Fibroblast of lung (primary cell): Measurements from ENCODE around the gene PDE9A. TPM values are rescaled to one million over a fixed set of nuclear protein-coding genes. Genes with fewer than 3 reads are reported as not detected.

ENCODE experiments used
- DNase-seq, 2 donors: peaks; one replicate each; pipeline versions ENCODE4 v3.0.0 to v3.0.0-alpha.2; 2010; ENCODE audit warnings: low read depth in 2 of 2
- H2AFZ ChIP-seq: 2 replicates; pipeline ENCODE4 v1.5.1; 2012; ENCODE audit warnings: low read length, control low read depth, inconsistent platforms
- H3K27ac ChIP-seq: 2 replicates; pipeline ENCODE4 v1.5.1; 2011; ENCODE audit warnings: low read length, control low read depth; ENCODE audit not compliant: insufficient read depth
- H3K27me3 ChIP-seq: 2 replicates; pipeline ENCODE4 v1.5.1; 2011; ENCODE audit warnings: mild to moderate bottlenecking, low read length; ENCODE audit not compliant: control insufficient read depth, insufficient read depth
- H3K36me3 ChIP-seq: 2 replicates; pipeline ENCODE4 v1.5.1; 2011; ENCODE audit warnings: low read length; ENCODE audit not compliant: control insufficient read depth, insufficient read depth
- H3K4me1 ChIP-seq: 2 replicates; pipeline ENCODE4 v1.5.1; 2011; ENCODE audit warnings: low read length; ENCODE audit not compliant: control insufficient read depth, insufficient read depth; ENCODE audit errors: extremely low read depth
- H3K4me2 ChIP-seq: 2 replicates; pipeline ENCODE4 v1.5.1; 2011; ENCODE audit warnings: low read length, control low read depth; ENCODE audit not compliant: insufficient read depth; ENCODE audit errors: extremely low read depth
- H3K4me3 ChIP-seq, 4 experiments: fragments of 200-600 bp in 1 of 4; sonication (generic) in 1 of 4; replicated peaks in 1 of 4; 2 replicates each; pipeline ENCODE4 v1.5.1; 2011 to 2016; ENCODE audit warnings: low read length in 4 of 4, low read depth in 3 of 4, mild to moderate bottlenecking in 3 of 4, control low read depth in 2 of 4, inconsistent platforms in 1 of 4, mixed read lengths in 1 of 4; ENCODE audit not compliant: insufficient read depth in 1 of 4; ENCODE audit errors: control extremely low read depth in 1 of 4
- H3K79me2 ChIP-seq: 2 replicates; pipeline ENCODE4 v1.5.1; 2012; ENCODE audit warnings: mild to moderate bottlenecking, low read length, inconsistent platforms; ENCODE audit not compliant: control insufficient read depth, insufficient read depth
- H3K9ac ChIP-seq: 2 replicates; pipeline ENCODE4 v1.5.1; 2011; ENCODE audit warnings: mild to moderate bottlenecking, low read length, control low read depth; ENCODE audit not compliant: insufficient read depth
- H3K9me3 ChIP-seq: 2 replicates; pipeline ENCODE4 v1.5.1; 2012; ENCODE audit warnings: low read depth, low read length; ENCODE audit not compliant: control insufficient read depth, insufficient read depth
- H4K20me1 ChIP-seq: 2 replicates; pipeline ENCODE4 v1.5.1; 2011; ENCODE audit warnings: low read length; ENCODE audit not compliant: control insufficient read depth, insufficient read depth; ENCODE audit errors: extremely low read depth
- EZH2 ChIP-seq: IDR thresholded peaks from 2 replicates; pipeline ENCODE4 v1.5.1; 2012; ENCODE audit warnings: low read length, control low read depth, mild to moderate bottlenecking; ENCODE audit errors: missing control alignments
- polyA plus RNA-seq, 2 donors: library from polyadenylated mRNA; depleted of rRNA in 1 of 2; stranded (reverse) in 1 of 2; unstranded in 1 of 2; fragments of >200 nt; gene quantifications; 2 replicates each; pipeline ENCODE4 v1.2.1, GENCODE V29; 2011 to 2012; ENCODE audit warnings: missing spikeins in 1 of 2
- total RNA-seq: library from RNA; depleted of rRNA; stranded (reverse); fragments of >200 nt; gene quantifications from 2 replicates; pipeline ENCODE4 v1.2.1, GENCODE V29; 2014
- TF ChIP-seq, protein P1 (sequence below), 2 donors: IDR thresholded peaks in 1 of 2; conservative IDR thresholded peaks in 1 of 2; 1 replicate in 1 of 2; 2 replicates in 1 of 2; pipeline ENCODE4 v1.5.1; 2011 to 2012; ENCODE audit warnings: low read length in 2 of 2, control low read depth in 1 of 2, inconsistent platforms in 1 of 2, low read depth in 1 of 2, mild to moderate bottlenecking in 1 of 2

Gene PDE9A
- total and polyA plus RNA-seq, 2 donors (not counting 1 experiment from before 2014, with no cell fraction given): 1.8 to 4.4 TPM

GRCh38 chr21:42692688-42693087 lies 39.3 kb downstream of the PDE9A start:
- Histone ChIP-seq H3K27me3 (no peaks in the 10 kb centered on the region), H3K4me1 (no peaks in the 10 kb centered on the region), H3K4me2 (no peak overlapping the region), H4K20me1 (no peaks in the 10 kb centered on the region), H2AFZ (no peak overlapping the region), H3K9ac (no peak overlapping the region), H3K4me3 (no peak overlapping the region), H3K36me3 (no peaks in the 10 kb centered on the region), H3K79me2 (no peaks in the 10 kb centered on the region), H3K9me3 (no peaks in the 10 kb centered on the region), H3K27ac (no peak overlapping the region)
- no peak for DNase-seq
- TF ChIP-seq, protein P1, sequence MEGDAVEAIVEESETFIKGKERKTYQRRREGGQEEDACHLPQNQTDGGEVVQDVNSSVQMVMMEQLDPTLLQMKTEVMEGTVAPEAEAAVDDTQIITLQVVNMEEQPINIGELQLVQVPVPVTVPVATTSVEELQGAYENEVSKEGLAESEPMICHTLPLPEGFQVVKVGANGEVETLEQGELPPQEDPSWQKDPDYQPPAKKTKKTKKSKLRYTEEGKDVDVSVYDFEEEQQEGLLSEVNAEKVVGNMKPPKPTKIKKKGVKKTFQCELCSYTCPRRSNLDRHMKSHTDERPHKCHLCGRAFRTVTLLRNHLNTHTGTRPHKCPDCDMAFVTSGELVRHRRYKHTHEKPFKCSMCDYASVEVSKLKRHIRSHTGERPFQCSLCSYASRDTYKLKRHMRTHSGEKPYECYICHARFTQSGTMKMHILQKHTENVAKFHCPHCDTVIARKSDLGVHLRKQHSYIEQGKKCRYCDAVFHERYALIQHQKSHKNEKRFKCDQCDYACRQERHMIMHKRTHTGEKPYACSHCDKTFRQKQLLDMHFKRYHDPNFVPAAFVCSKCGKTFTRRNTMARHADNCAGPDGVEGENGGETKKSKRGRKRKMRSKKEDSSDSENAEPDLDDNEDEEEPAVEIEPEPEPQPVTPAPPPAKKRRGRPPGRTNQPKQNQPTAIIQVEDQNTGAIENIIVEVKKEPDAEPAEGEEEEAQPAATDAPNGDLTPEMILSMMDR (conservative IDR thresholded peaks at IDR 0.05 in 1 of 2, IDR thresholded peaks at IDR 0.05 in 1 of 2; ENCODE audit: low read depth in 1 of 2, low read length in 2 of 2): no peak
- no peak for TF ChIP-seq EZH2

DNA sequence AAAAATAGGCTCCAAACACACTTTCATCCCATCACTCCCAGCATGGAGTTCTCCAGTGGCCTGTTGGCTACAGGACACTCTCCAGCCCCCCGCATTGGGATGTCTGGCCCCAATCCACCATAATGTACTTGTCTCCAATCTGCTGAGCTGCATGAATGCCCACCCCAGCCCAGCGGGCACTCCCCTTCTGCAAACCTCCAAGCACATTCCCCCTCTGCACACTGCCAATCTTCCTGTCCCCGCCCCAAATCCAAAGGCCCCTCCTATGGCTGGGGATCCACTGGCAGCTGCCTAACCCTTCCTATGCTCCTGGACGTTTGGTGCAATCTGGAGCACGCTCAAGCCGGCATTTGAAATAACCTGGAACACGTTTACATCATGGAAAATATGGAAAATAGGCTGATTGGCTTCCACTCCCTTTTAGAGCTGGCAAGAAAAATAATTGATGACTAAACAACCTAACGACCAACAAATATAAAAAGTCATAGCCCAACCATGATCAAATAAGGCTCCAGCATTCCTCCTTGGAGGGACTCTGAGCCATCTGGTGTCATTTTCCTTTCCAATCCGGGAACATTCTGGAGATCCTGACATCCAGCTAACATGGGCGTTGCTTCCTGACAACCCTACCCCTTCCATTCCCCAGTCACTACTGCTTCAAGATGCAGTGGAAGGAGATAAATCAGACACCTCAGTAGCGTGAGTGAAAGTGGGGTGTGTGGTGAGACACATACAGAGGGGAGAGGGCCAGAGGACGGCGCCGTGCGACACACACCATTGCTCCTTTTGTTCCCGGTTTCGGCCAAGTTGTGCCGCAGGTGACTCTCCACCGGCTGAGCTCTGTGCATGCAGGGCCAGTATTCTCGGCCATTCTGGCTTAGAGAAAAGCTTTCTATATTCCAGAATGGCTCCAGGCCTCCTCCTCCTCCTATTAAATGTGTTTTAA lies 41.6 kb downstream of the PDE9A start:
- H3K4me1 ChIP-seq: no peaks in the 10 kb centered on the region
- no peaks in the 10 kb centered on the region for H3K79me2 ChIP-seq
- H3K9ac ChIP-seq: no peak overlapping the region
- H4K20me1 ChIP-seq: no peaks in the 10 kb centered on the region
- TF ChIP-seq, protein P1 (conservative IDR thresholded peaks at IDR 0.05 in 1 of 2, IDR thresholded peaks at IDR 0.05 in 1 of 2; ENCODE audit: low read depth in 1 of 2, low read length in 2 of 2): no peak
- TF ChIP-seq EZH2: no peak
- no peaks in the 10 kb centered on the region for H3K36me3 ChIP-seq
- no peaks in the 10 kb centered on the region for H3K9me3 ChIP-seq
- no peak overlapping the region for H3K4me3 ChIP-seq
- H3K27me3 ChIP-seq: no peaks in the 10 kb centered on the region
- no peak for DNase-seq
- H3K27ac ChIP-seq: no peak overlapping the region
- H2AFZ ChIP-seq: no peak overlapping the region
- no peak overlapping the region for H3K4me2 ChIP-seq

GRCh38 chr21:42695697-42696380 lies 42.4 kb downstream of the PDE9A start:
- Histone ChIP-seq H3K9ac (no peak overlapping the region), H3K27me3 (no peaks in the 10 kb centered on the region), H4K20me1 (no peaks in the 10 kb centered on the region), H3K36me3 (no peaks in the 10 kb centered on the region), H3K9me3 (no peaks in the 10 kb centered on the region), H3K4me2 (no peak overlapping the region), H3K4me3 (no peak overlapping the region), H3K27ac (no peak overlapping the region), H3K79me2 (no peaks in the 10 kb centered on the region), H3K4me1 (no peaks in the 10 kb centered on the region), H2AFZ (no peak overlapping the region)
- TF ChIP-seq, protein P1 (conservative IDR thresholded peaks at IDR 0.05 in 1 of 2, IDR thresholded peaks at IDR 0.05 in 1 of 2; ENCODE audit: low read depth in 1 of 2, low read length in 2 of 2): no peak
- no peak for TF ChIP-seq EZH2
- DNase-seq: peak; percentile 65 to 68
